ENCODE measurements around the gene AK8.

Gene AK8

GRCh38 chr9:132769906-132770769 is 107.9 kb downstream of the AK8 start:
- H3K4me2 ChIP-seq: peak overlapping the region; percentile 91

GRCh38 chr9:132768932-132769905 is 108.9 kb downstream of the AK8 start:
- Histone ChIP-seq H3K27me3 (ENCODE audit: insufficient read depth, low read depth) (no peaks in the 10 kb centered on the region; the same call in 1 of the 2 replicates), H3K27ac (no peak overlapping the region), H3K36me3 (ENCODE audit: insufficient read depth) (no peaks in the 10 kb centered on the region), H3K9ac (peak overlapping the region; percentile 37; the same call in 1 of the 2 replicates), H3K4me3 (IDR thresholded peaks at IDR 0.05; ENCODE audit: insufficient read depth, low read depth, low read length) (no peak overlapping the region), H3K4me2 (peak overlapping the region; percentile 91), H4K20me1 (ENCODE audit: insufficient read depth) (no peaks in the 10 kb centered on the region), H3K4me1 (ENCODE audit: low read depth, poor library complexity, severe bottlenecking) (peaks cover 4% of the 10 kb centered on the region), H3K79me2 (ENCODE audit: insufficient read depth, low read depth) (no peaks in the 10 kb centered on the region), H2AFZ (ENCODE audit: low read depth) (peak overlapping the region; percentile 58)
- TF ChIP-seq CTCF (conservative IDR thresholded peaks at IDR 0.05; ENCODE audit: low read depth, low read length): peak; percentile 47

More at GRCh38 chr9:132769906-132770769, 107.9 kb downstream of the AK8 start:
- Histone ChIP-seq H3K9ac (peak overlapping the region; percentile 37; the same call in 1 of the 2 replicates), H3K79me2 (ENCODE audit: insufficient read depth, low read depth) (no peaks in the 10 kb centered on the region), H3K4me3 (IDR thresholded peaks at IDR 0.05; ENCODE audit: insufficient read depth, low read depth, low read length) (no peak overlapping the region), H3K4me1 (ENCODE audit: low read depth, poor library complexity, severe bottlenecking) (peaks cover 4% of the 10 kb centered on the region), H2AFZ (ENCODE audit: low read depth) (peak overlapping the region; percentile 58), H3K27me3 (ENCODE audit: insufficient read depth, low read depth) (no peaks in the 10 kb centered on the region; the same call in 1 of the 2 replicates), H3K27ac (no peak overlapping the region), H3K36me3 (ENCODE audit: insufficient read depth) (no peaks in the 10 kb centered on the region), H4K20me1 (ENCODE audit: insufficient read depth) (no peaks in the 10 kb centered on the region)
- no peak for TF ChIP-seq CTCF (conservative IDR thresholded peaks at IDR 0.05; ENCODE audit: low read depth, low read length)

GRCh38 chr9:132763574-132763973 is 114.5 kb downstream of the AK8 start:
- no peaks in the 10 kb centered on the region for H3K79me2 ChIP-seq (ENCODE audit: insufficient read depth, low read depth)
- no peaks in the 10 kb centered on the region for H4K20me1 ChIP-seq (ENCODE audit: insufficient read depth)
- H3K36me3 ChIP-seq (ENCODE audit: insufficient read depth): no peaks in the 10 kb centered on the region
- H2AFZ ChIP-seq (ENCODE audit: low read depth): no peak overlapping the region
- no peak overlapping the region for H3K27ac ChIP-seq
- no peak overlapping the region for H3K4me3 ChIP-seq (IDR thresholded peaks at IDR 0.05; ENCODE audit: insufficient read depth, low read depth, low read length)
- H3K4me2 ChIP-seq: no peak overlapping the region
- H3K27me3 ChIP-seq (ENCODE audit: insufficient read depth, low read depth): no peaks in the 10 kb centered on the region; the same call in 1 of the 2 replicates
- no peak for TF ChIP-seq CTCF (conservative IDR thresholded peaks at IDR 0.05; ENCODE audit: low read depth, low read length)
- H3K9ac ChIP-seq: no peak overlapping the region
- peaks cover 3% of the 10 kb centered on the region for H3K4me1 ChIP-seq (ENCODE audit: low read depth, poor library complexity, severe bottlenecking)

GRCh38 chr9:132762896-132763295 is 115.2 kb downstream of the AK8 start:
- TF ChIP-seq CTCF (conservative IDR thresholded peaks at IDR 0.05; ENCODE audit: low read depth, low read length): no peak
- H3K27ac ChIP-seq: no peak overlapping the region

More at GRCh38 chr9:132762896-132763295, 115.2 kb downstream of the AK8 start:
- H3K27me3 ChIP-seq (ENCODE audit: insufficient read depth, low read depth): no peaks in the 10 kb centered on the region; the same call in 1 of the 2 replicates
- H3K79me2 ChIP-seq (ENCODE audit: insufficient read depth, low read depth): no peaks in the 10 kb centered on the region
- H3K9ac ChIP-seq: no peak overlapping the region
- H4K20me1 ChIP-seq (ENCODE audit: insufficient read depth): no peaks in the 10 kb centered on the region
- H3K36me3 ChIP-seq (ENCODE audit: insufficient read depth): no peaks in the 10 kb centered on the region
- H2AFZ ChIP-seq (ENCODE audit: low read depth): no peak overlapping the region
- H3K4me3 ChIP-seq (IDR thresholded peaks at IDR 0.05; ENCODE audit: insufficient read depth, low read depth, low read length): no peak overlapping the region
- H3K4me2 ChIP-seq: no peak overlapping the region
- no peaks in the 10 kb centered on the region for H3K4me1 ChIP-seq (ENCODE audit: low read depth, poor library complexity, severe bottlenecking)
